Stimulated activated naive CD8-positive, alpha-beta T cell treated with anti-CD3 and anti-CD28 coated beads, Interleukin-15, Interleukin-2, amounts not matched to agents 100 U/mL and 50 U/mL, for 24 hours (primary cell): Measurements from ENCODE around the gene SLC22A13.
"Not testable (repeated sequence)": the region's sequence is repeated elsewhere in the genome, so short reads cannot be mapped to it uniquely, and the experiment has no call there.

Experiments
- ATAC-seq: fragments of 150-1000 bp; cut with Tn5 transposase; one replicate; pipeline ENCODE4 v1.10.0; 2021
- DNase-seq: peaks from one replicate; pipeline ENCODE4 v3.0.0; 2021

Gene SLC22A13, protein sequence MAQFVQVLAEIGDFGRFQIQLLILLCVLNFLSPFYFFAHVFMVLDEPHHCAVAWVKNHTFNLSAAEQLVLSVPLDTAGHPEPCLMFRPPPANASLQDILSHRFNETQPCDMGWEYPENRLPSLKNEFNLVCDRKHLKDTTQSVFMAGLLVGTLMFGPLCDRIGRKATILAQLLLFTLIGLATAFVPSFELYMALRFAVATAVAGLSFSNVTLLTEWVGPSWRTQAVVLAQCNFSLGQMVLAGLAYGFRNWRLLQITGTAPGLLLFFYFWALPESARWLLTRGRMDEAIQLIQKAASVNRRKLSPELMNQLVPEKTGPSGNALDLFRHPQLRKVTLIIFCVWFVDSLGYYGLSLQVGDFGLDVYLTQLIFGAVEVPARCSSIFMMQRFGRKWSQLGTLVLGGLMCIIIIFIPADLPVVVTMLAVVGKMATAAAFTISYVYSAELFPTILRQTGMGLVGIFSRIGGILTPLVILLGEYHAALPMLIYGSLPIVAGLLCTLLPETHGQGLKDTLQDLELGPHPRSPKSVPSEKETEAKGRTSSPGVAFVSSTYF

GRCh38 chr3:38265604-38266307 lies at the start of gene SLC22A13:
SLC22A13 (plus strand) TSS chr3:38265812; CDS start chr3:38265861, 49 bp downstream.
- ATAC-seq (no peak), DNase-seq (no peak)

GRCh38 chr3:38219609-38220197 lies 45.9 kb upstream of the SLC22A13 start:
- no peak for DNase-seq
- ATAC-seq, result no peak

DNA sequence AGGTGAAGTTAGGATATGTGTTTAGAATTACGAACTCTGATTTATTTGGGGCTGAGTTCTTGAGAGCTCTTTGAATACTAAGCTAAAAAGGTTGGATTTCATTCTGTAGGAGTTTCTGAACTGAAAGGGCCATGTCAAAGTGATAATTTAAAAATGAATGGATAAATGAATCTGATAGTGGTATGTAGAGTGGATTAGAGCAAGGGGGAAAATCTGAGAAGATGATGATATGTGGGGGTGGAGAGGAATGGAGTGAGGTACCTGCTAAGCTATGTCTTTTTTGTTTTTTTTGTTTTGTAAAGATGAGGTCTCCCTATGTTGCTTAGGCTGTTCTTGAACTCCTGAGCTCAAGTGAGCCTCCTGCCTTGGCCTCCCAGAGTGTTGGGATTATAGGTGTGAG lies 44.6 kb upstream of the SLC22A13 start:
- ATAC-seq (no peak), DNase-seq (no peak)

GRCh38 chr3:38222032-38222634 lies 43.5 kb upstream of the SLC22A13 start:
- ATAC-seq (no peak), DNase-seq (no peak)

DNA sequence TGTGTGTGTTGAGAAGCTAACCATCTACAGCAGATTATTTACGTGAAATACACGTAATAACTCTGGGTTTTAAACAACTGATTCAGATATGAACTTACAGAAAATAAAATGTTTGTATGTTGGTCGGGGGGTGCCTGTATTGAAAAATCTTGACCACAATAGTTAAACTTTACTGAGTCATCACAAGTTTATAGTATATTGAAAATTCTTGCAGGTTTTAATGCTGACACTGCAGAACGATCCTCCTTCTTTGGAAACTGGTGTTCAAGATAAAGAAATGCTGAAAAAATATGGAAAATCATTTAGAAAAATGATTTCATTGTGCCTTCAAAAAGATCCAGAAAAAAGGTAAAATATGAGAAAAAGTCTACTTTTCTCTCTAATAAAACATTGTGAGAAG lies 41.3 kb upstream of the SLC22A13 start:
- ATAC-seq (no peak), DNase-seq (no peak)

DNA sequence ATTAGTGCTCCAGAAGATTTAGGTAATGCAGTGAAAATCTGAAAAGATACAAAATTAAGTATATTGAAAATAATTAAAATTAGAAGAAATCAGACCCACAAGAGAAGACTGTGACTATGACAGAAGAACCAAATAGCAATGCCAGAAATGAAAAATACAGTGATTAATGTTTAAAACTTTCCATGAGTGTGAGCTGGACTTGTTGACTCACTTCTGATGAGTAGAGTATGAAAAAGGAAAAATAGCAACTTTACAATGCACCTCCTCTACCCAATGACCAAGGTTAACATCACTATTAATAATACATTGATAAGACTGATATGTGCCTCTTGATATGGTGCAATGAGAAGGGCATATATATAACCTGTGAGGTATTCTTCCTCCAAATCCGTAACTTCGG lies 39.3 kb upstream of the SLC22A13 start:
- ATAC-seq, result no peak
- DNase-seq, result no peak

DNA sequence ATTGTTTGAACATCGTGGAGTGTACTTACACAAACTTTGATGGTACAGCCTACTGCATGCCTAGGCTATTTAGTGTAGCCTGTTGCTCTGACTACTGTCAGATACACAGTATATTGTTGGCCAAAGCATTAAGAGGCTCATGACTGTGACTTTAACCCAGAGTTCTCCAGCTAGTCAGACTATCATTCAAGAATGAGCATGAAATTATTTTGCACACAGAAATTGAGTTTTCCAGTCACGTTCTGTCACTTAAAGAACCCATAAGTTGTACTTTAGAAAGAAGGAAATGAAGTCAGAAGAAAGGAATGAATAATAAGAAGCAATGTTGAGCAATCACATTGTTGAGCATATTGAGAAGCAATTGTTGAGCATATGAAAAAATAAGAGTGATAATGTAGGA lies 37.6 kb upstream of the SLC22A13 start:
- ATAC-seq, result no peak
- DNase-seq, result no peak

DNA sequence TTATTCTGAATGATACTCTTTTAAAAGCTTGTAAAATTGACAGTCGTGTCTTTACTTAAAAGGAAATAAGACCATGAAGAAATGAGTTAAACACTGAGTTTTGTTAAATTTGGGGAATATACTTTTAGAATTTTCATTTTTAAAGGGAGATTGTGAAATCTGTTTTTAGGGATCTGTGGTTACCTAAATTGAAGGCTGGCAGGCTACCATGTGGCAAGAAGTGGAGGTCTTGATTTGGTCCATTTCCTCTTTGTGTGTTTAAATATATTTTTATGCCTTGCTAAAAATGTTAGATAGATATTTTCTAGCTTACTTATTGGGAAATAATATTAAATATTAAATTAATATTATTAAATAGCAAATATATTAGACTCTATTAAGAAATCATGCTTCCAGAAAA lies 36.6 kb upstream of the SLC22A13 start:
- no peak for DNase-seq

DNA sequence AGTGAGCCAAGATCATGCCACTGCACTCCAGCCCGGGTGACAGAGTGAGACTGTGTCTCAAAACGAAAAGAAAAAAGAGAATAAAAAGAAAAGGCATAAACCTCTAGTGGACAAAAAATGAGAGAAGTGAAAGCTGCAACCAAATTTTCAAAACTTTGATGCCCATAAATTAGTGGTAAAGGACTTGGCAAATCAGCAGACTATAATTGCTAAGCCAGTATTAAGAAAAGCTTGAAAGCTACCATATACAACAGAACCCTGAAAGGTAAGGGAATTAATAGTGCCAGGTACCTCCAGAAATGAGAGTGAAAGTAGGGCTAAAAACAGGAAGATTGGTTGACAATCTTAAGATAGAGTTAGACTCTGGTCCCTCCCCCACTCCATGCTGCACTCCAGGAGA lies 32.9 kb upstream of the SLC22A13 start:
- no peak for DNase-seq
- no peak for ATAC-seq

More for the DNA sequence above, 36.6 kb upstream of the SLC22A13 start:
- ATAC-seq, result no peak

- no peak for DNase-seq
- ATAC-seq, result no peak
Observed at GRCh38 chr3:38235466-38235865, 30.1 kb upstream of the SLC22A13 start.

GRCh38 chr3:38238416-38239008 lies 27.1 kb upstream of the SLC22A13 start:
- no peak for DNase-seq
- ATAC-seq, result no peak

GRCh38 chr3:38242812-38243211 lies 22.8 kb upstream of the SLC22A13 start:
- ATAC-seq, result not testable (repeated sequence)

GRCh38 chr3:38245930-38246329 lies 19.7 kb upstream of the SLC22A13 start:
- no peak for DNase-seq
- no peak for ATAC-seq

More at GRCh38 chr3:38242812-38243211, 22.8 kb upstream of the SLC22A13 start:
- DNase-seq, result not testable (repeated sequence)

- DNase-seq (no peak), ATAC-seq (no peak)
Observed at GRCh38 chr3:38247366-38248035, 18.1 kb upstream of the SLC22A13 start.

DNA sequence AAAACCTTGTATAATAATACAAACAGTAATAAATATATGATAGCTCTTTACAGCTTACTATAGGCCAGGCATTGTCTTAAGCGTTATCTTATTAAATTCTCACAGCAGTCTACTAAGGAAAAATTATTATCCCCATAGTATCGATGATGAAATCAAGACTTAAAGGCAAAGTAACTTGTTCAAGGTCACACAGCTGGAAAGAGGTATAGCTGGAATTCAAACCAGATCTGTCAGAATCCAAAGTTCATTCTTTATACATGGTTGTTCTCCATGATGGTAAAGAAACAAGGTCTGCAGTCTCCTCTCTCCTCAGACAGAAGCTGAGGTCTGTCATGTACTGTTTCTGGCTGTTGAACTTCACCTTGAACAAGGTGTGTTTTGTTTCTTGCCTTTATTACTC lies 15.4 kb upstream of the SLC22A13 start:
- ATAC-seq, result no peak
- DNase-seq, result no peak

DNA sequence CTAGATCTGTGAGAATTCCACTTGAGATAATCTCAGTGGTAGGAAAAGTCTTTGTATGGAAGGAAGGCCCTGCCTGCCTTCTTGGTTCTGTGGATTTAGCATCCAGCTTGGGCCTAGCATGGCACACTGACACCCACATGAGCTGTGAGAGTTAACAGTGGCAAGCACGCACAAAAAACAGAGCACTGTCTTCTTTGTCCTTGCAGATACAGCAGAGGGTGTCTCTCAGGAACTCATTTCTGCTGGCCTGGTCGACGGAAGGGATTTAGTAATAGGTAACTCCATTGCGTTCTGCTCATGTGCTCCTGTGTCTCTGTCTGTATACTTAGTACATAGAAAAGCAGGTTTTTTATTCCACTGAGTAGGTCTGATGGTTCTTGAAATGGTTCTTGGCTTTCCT lies 14.4 kb upstream of the SLC22A13 start:
- no peak for DNase-seq
- ATAC-seq, result no peak

DNA sequence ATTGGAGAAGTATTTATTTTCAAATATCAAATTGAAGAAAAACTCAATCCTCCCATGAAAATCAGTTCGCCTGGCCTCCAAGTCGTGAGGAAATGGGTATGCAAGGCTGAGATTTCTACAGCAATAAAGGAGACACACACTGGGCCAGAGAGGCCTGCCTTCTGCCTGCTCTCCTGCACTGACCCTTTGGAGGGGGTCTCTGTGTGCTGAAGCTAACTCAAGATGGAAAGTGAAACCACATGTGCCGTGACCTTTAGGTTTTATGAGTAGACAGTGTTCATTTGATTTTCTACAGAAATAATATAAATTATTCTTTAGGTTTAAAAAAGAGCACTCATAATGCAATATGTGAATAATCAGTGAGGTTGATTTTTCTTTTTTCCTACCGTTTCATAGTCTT lies 11.9 kb upstream of the SLC22A13 start:
- no peak for DNase-seq
- peak; percentile 60 for ATAC-seq

- DNase-seq (no peak), ATAC-seq (peak; percentile 17)
Observed at GRCh38 chr3:38254872-38255271, 10.7 kb upstream of the SLC22A13 start.

DNA sequence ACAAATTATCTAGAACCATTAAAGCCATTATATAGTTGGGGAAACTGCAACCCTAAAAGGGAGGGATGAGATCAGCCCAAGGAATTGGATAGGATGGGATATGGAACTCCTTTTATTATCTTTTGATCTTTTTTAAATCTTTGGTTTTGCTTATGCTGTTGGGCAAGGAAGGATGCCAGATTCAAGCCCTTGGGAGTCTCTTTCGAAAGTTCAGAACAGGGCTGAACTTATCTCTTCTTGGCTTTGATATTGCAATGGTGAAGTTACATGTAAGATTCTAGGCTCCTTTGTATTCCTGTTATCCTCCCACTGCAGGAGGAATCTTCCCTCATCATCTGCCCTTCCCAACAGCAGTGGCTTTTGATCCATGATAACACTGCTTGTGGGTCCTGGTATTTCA lies 10.0 kb upstream of the SLC22A13 start:
- DNase-seq (no peak), ATAC-seq (no peak)

DNA sequence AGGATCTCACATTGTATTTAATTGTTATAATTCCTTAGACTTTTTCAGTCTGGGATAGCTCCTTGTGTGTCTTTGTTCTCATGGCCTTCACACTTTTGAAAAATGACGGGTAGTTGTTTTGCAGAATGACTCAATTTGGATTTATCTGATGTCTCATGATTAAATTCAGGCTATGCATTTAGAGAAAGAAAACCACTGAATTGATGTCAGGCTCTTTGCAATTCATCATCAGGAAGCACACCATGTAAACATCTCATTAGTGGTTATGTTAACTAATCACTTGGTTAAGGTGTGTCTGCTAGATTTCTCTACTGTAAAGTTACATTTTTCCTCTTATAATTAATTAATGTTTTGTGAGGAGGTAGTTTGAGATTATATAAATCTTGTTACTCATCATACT lies 8.0 kb upstream of the SLC22A13 start:
- ATAC-seq, result no peak
- DNase-seq, result no peak

DNA sequence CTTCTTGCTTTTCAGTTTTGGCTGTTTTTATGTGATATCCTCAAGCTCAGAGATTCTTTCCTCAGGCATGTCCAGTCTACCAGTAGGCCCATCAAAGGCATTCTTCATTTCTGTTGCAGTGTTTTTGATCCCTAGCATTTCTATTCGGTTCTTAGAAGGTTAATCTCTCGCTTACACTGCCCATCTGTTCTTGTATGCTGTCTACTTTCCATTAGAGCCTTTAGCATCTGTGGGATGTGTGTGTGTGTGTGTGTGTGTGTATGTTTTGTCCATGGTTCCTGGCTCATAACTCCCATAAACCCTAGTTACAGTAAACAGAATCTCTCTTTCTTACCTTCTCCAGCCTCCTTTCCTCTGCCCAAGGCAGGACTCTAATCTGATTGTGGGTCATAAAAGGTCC lies 5.1 kb upstream of the SLC22A13 start:
- ATAC-seq (no peak), DNase-seq (no peak)
